Measurements from ENCODE around the gene DENND5A. TPM values are rescaled to one million over a fixed set of nuclear protein-coding genes. Genes with fewer than 3 reads are reported as not detected.
"Not testable (repeated sequence)": the region's sequence is repeated elsewhere in the genome, so short reads cannot be mapped to it uniquely, and the experiment has no call there.

Gene DENND5A
- total RNA-seq, 1 donor from 2014 or later: 59.5 TPM

DNA sequence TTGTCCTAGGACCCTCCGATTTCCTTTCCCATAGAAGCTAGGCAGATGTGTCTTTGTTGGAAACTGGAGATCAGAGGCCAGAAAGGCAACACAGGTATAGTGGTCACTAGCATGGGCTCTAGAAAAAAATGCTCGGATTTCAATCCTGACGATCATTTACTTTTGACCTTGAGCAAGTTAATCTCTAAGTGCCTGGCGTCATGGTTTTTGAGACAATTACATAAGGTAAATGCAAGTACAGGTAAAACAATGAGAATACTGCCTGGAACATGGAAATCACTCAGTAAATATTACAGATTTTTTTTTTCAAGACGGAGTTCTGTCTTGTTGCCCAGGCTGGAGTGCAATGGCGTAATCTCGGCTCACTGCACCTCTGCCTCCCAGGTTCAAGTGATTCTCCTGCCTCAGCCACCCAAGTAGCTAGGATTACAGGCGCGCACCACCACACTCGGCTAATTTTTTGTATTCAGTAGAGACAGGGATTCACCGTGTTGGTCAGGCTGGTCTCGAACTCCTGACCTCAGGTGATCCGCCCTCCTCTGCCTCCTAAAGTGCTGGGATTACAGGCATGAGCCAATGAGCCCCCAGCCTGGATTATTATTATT is 1.1 kb upstream of the DENND5A start:
- Mint-ChIP-seq H3K4me3 (ENCODE audit: unreplicated experiment) (peak overlapping the region; percentile 88), H3K9me3 (ENCODE audit: unreplicated experiment) (no peaks in the 10 kb centered on the region), H3K27me3 (ENCODE audit: unreplicated experiment) (peaks cover 13% of the 10 kb centered on the region), H3K27ac (ENCODE audit: unreplicated experiment) (peak overlapping the region; percentile 74), H3K36me3 (ENCODE audit: low read depth, unreplicated experiment) (no peaks in the 10 kb centered on the region), H3K4me1 (ENCODE audit: unreplicated experiment) (peaks cover 23% of the 10 kb centered on the region)
- DNase-seq (ENCODE audit: low spot score): no peak
- TF ChIP-seq, protein P1, sequence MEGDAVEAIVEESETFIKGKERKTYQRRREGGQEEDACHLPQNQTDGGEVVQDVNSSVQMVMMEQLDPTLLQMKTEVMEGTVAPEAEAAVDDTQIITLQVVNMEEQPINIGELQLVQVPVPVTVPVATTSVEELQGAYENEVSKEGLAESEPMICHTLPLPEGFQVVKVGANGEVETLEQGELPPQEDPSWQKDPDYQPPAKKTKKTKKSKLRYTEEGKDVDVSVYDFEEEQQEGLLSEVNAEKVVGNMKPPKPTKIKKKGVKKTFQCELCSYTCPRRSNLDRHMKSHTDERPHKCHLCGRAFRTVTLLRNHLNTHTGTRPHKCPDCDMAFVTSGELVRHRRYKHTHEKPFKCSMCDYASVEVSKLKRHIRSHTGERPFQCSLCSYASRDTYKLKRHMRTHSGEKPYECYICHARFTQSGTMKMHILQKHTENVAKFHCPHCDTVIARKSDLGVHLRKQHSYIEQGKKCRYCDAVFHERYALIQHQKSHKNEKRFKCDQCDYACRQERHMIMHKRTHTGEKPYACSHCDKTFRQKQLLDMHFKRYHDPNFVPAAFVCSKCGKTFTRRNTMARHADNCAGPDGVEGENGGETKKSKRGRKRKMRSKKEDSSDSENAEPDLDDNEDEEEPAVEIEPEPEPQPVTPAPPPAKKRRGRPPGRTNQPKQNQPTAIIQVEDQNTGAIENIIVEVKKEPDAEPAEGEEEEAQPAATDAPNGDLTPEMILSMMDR (IDR thresholded peaks at IDR 0.05; ENCODE audit: unreplicated experiment): no peak

DNA sequence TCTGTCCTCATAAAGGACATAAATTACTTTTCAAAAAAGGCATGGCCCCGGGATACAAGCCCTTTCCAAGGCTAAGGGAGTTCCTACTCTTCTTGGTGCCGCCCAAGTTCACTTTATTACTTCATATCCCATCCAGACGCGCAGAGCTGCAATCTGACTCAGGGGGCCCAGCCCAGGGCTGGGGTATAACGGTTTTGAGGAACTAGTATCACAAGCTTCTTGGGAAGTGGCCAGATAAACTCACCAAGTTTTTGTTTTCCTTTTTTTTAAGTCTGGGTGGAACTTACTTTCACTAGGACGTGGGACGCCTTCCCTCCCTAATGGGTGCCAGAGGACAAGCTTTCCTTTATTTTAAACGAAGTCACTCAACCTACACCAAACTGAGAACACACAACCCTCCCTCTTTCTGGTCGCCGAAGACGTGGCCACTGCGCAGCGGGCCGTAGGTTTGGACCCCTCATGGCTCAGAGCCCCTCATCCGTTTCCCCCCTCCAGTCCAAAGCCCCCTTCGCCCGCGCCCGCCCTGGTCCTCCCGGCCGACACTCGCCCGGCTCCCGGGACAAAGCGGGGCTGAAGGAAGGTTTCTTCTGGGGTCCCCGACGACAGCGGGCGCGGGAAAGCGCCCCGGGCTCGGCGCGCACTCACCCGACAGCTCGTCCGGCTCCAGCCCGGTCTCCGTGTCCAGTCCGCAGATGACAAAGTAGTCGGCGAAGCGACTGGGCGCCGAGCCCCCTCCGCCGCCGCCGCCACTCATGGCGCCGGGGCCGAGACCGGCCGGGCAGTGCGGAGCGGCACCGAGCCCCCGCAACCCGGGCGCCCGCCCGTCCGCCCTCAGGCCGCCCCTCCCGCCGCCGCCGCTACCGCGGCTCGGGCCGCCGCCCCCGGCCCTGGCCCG is 587 bp downstream of the DENND5A start:
- H3K27ac Mint-ChIP-seq (ENCODE audit: unreplicated experiment): peak overlapping the region; percentile 76
- peak; percentile 36 for DNase-seq (ENCODE audit: low spot score)
- no peaks in the 10 kb centered on the region for H3K9me3 Mint-ChIP-seq (ENCODE audit: unreplicated experiment)
- peaks cover 26% of the 10 kb centered on the region for H3K4me1 Mint-ChIP-seq (ENCODE audit: unreplicated experiment)
- peak overlapping the region; percentile 97 for H3K4me3 Mint-ChIP-seq (ENCODE audit: unreplicated experiment)
- H3K27me3 Mint-ChIP-seq (ENCODE audit: unreplicated experiment): peaks cover 16% of the 10 kb centered on the region
- TF ChIP-seq, protein P1 (IDR thresholded peaks at IDR 0.05; ENCODE audit: unreplicated experiment): no peak
- H3K36me3 Mint-ChIP-seq (ENCODE audit: low read depth, unreplicated experiment): no peaks in the 10 kb centered on the region

DNA sequence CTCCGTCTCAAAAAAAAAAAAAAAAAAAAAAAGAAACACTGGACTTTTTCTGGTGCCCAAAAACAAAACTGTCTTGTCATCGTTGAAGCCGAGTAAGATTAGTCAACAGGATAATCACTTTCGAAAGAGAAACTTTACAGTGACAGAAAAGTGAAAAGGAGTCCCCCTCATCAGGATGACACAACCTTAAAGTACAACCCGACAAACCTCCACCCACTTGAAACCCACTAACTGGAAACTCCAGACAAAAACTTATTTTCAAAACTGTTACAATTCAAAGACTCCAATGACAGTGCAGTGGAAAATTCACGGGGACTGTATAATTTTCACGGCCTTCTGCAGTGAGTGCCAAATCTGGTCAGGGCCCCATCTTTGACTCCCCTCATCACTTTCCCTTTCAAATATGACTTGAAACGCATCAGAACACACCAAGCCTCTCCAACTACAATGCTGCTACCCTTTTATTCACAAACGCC is 1.3 kb downstream of the DENND5A start:
- peak overlapping the region; percentile 76 for H3K27ac Mint-ChIP-seq (ENCODE audit: unreplicated experiment)
- no peaks in the 10 kb centered on the region for H3K36me3 Mint-ChIP-seq (ENCODE audit: low read depth, unreplicated experiment)
- peaks cover 26% of the 10 kb centered on the region for H3K4me1 Mint-ChIP-seq (ENCODE audit: unreplicated experiment)
- TF ChIP-seq, protein P1 (IDR thresholded peaks at IDR 0.05; ENCODE audit: unreplicated experiment): no peak
- peak overlapping the region; percentile 97 for H3K4me3 Mint-ChIP-seq (ENCODE audit: unreplicated experiment)
- DNase-seq (ENCODE audit: low spot score): no peak
- H3K27me3 Mint-ChIP-seq (ENCODE audit: unreplicated experiment): peaks cover 16% of the 10 kb centered on the region
- H3K9me3 Mint-ChIP-seq (ENCODE audit: unreplicated experiment): no peaks in the 10 kb centered on the region

DNA sequence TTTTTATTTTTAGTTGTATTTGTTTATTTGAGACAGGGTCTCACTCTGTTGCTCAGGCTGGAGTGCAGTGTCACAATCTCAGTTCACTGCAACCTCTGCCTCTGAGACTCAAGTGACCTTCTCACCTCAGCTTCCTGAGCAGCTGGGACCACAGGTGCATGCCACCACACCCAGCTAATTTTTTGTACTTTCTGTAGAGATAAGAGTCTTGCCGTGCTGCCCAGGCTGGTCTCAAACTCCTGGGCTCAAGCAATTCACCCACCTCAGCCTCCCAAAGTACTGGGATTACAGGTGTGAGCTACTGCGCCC is 4.4 kb downstream of the DENND5A start:
- H3K36me3 Mint-ChIP-seq (ENCODE audit: low read depth, unreplicated experiment); H3K27ac Mint-ChIP-seq (ENCODE audit: unreplicated experiment); H3K4me3 Mint-ChIP-seq (ENCODE audit: unreplicated experiment); DNase-seq (ENCODE audit: low spot score); H3K9me3 Mint-ChIP-seq (ENCODE audit: unreplicated experiment): not testable (repeated sequence)
- H3K4me1 Mint-ChIP-seq (ENCODE audit: unreplicated experiment): peaks cover 20% of the 10 kb centered on the region
- peaks cover 17% of the 10 kb centered on the region for H3K27me3 Mint-ChIP-seq (ENCODE audit: unreplicated experiment)

DNA sequence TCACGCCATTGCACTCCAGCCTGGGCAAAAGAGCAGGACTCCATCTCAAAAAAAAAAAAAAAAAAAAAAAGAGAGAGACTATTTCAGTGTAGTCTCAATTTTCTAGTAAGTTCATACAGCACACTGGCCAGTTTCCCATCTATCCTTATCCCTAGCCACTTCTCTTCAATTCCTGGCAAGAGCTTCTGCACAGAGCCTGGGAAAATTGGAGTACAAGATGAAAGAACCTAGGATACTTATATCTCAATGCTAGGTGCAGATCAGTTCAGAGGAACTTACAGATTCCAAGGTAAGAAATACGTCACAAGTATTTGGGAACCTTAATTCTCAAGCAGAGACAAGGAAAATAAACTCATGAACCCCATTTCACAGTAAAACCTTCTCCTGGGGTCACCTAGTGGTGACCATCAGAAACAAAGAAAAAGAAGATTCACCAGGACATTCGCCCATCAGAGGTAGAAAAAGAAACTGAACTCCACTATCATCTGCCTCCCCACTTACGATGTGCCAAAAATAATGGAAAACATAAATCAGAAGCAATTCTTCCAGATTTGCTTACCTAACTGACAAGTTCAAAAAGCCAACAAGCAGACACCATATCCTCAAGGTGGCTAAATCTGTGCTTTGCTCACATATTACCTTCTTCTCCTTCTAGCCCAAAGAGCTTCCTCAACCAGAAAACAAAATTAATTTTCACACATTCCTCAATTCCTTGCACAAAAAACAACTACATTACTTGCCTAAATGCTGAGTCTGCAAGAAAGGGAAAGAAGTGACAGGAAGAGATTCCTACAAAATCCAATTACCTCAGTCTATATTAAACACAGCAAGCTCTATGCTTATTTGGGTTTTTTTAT is 4.9 kb downstream of the DENND5A start:
- H3K36me3 Mint-ChIP-seq (ENCODE audit: low read depth, unreplicated experiment): peaks cover 6% of the 10 kb centered on the region
- H3K27me3 Mint-ChIP-seq (ENCODE audit: unreplicated experiment): peaks cover 16% of the 10 kb centered on the region
- no peak overlapping the region for H3K27ac Mint-ChIP-seq (ENCODE audit: unreplicated experiment)
- no peak overlapping the region for H3K4me3 Mint-ChIP-seq (ENCODE audit: unreplicated experiment)
- TF ChIP-seq, protein P1 (IDR thresholded peaks at IDR 0.05; ENCODE audit: unreplicated experiment): no peak
- H3K4me1 Mint-ChIP-seq (ENCODE audit: unreplicated experiment): peaks cover 19% of the 10 kb centered on the region
- no peaks in the 10 kb centered on the region for H3K9me3 Mint-ChIP-seq (ENCODE audit: unreplicated experiment)
- no peak for DNase-seq (ENCODE audit: low spot score)

DNA sequence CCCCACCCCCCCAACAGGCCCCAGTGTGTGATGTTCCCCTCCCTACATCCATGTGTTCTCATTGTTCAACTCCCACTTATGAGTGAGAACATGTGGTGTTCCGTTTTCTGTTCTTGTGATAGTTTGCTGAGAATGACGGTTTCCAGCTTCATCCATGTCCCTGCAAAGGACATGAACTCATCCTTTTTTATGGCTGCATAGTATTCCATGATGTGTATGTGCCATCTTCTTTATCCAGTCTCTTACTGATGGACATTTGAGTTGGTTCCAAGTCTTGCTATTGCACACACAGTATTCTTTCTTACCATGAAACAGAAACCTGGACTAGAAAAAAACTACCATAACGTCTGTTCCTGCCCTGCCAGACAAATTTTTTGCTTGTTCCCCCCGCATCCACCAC is 6.9 kb downstream of the DENND5A start:
- H3K4me3 Mint-ChIP-seq (ENCODE audit: unreplicated experiment); H3K36me3 Mint-ChIP-seq (ENCODE audit: low read depth, unreplicated experiment); H3K27ac Mint-ChIP-seq (ENCODE audit: unreplicated experiment); DNase-seq (ENCODE audit: low spot score); H3K9me3 Mint-ChIP-seq (ENCODE audit: unreplicated experiment); H3K27me3 Mint-ChIP-seq (ENCODE audit: unreplicated experiment): not testable (repeated sequence)
- H3K4me1 Mint-ChIP-seq (ENCODE audit: unreplicated experiment): peaks cover 13% of the 10 kb centered on the region

Data from endothelial cell (in vitro differentiated cells).